Superior temporal gyrus (tissue), 1 donor: ENCODE data around the gene CTBP1.

Source experiments
- DNase-seq: peaks from one replicate; pipeline ENCODE4 v3.0.0-alpha.2; 2016; ENCODE audit errors: extremely low spot score

Gene CTBP1

DNA sequence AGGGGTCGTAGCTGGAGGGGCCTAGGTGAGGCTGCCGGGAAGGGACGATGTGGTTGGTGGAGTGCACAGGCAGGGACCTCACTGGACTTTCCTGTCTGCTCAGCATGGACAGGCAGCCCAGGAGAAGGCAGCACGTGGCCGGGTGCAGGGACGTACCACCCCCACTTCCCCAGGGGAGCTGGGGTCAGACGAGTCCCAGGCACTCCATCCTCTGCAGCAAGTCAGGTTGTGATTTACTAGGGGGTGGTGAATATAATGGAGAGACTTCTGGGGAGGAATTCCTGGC, 1.5 kb upstream of the CTBP1 start:
- DNase-seq, result no peak

DNA sequence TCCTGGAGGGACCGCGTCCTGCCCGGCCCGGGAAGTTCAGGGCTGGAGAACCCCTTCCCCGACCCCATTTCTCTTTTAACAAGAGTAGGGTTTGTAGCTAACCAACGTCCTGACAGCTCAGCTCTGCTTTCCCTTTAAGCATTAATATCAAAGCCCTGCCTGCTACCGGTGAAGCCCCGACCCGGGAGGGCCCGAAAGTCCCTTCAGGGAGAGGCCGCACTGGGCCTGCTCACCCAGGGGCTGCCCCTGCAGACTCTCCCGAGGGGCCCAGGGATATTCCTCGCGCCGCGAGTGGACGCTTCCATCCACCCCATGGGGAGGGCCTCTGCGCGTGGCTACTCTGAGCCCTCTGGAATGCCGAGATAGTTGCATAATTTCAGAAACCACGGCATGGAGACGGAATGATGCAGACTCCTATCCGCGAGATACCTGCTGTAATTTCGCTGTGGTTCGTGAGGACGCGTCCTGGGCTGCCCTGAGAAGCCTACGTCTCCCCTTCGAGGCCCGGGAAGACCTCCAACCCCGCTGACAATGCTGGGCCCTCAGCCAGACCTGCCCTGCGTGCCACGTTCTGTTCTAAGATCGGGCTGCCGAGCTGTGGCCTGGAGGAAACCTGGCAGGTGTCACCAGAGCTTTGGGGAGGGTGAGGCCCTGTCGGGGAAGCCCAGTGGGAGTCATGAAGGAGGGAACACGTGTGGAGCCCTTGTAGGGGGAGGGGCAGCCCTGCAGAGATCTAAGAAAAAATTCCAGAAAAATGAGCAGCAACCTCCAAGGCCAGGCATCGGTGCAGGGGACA, 999 bp upstream of the CTBP1 start:
- peak; percentile 15 for DNase-seq

DNA sequence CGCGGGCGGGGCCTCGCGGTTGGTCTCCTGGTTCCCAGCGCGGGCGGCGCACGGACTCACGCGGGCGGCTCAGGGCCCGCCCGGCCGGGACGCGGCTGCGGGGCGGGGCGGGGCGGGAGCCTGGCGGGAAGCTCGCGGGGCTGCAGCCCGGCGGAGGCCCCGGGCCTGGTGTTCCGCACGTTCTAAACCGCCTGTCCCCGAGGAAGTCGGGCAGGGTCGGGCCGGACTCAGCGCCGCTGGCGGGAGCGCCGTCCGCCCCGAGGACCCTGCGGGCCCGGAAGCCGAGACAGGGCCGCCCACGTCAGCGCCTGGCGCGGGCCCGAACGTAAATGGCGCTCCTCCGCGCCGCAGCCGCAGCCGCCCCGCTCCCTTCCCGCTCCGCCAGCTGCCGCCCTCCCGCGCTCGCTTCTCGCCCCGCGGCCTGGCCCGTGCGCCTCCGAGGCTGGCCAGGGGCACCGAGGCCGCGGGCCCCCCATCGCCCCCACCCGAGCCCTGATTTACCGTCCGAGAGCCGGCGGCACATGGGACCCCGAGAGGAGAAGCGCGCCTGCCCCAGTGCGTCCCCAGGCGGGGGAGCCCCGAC, 309 bp upstream of the CTBP1 start:
- DNase-seq, result peak; percentile 82

DNA sequence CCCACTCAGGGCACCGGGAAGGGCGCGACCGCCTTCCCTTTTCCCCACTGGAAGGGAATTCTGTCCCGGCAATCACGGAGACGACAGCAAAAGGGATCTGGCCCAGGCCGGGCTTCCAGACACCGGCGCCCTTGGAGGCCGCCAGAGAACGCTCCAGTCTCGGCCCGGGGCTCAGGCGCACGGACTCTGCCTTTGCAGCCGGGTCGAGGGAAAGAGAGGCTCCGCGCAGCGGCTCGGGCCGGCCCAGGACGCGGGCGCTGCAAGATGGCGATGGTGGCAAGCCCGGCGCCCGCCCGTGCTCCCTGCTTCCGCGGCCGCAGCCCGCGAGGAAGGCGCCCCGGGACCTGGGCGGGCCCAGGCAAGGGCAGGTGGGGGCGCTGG, 1.1 kb downstream of the CTBP1 start:
- DNase-seq, result no peak

DNA sequence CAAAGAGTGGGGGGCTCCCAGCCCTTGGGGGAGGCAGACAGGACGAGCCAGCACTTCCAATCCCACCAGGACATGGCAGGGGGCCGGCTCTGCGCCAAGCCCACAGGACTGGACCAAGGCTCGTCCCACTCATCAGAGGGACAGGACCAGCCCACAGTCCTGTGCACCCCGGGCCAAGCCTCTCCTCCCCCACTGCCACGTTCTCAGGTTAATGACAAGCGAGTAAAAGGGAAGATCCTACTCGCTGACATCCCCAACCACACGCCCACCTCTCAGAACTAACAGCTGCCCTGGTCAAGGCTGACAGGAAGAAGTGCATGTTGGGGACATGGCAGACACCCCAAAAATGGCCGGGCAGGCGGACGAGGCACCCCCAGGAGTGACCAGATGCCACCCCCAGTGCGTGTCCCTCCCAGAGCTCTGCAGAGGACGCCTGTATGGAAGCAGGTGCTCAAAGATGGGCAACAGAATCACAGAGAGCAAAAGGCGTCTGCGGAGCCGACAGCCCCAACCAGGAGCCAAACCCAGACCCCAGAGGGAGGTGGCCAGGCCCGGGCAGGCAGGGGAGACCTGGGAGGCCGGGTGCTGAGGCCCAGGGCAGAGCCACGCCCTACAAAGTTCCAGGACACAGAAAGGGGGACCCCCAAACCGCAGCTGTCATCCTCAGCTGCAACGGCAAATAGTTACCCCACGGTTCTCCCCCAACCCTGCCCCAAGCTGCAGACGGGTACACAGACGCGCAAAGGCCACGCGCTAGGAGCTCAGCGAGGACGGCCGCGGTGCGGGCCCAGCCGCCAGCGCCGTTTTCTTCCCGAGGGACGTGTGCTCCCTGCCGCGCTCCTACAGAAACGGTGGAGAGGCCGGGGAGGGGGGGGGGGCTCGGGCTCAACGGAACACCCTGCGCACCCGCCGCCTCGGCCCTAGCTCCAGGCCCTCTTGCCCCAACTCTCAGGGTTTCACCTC, 1.7 kb downstream of the CTBP1 start:
- DNase-seq, result no peak

DNA sequence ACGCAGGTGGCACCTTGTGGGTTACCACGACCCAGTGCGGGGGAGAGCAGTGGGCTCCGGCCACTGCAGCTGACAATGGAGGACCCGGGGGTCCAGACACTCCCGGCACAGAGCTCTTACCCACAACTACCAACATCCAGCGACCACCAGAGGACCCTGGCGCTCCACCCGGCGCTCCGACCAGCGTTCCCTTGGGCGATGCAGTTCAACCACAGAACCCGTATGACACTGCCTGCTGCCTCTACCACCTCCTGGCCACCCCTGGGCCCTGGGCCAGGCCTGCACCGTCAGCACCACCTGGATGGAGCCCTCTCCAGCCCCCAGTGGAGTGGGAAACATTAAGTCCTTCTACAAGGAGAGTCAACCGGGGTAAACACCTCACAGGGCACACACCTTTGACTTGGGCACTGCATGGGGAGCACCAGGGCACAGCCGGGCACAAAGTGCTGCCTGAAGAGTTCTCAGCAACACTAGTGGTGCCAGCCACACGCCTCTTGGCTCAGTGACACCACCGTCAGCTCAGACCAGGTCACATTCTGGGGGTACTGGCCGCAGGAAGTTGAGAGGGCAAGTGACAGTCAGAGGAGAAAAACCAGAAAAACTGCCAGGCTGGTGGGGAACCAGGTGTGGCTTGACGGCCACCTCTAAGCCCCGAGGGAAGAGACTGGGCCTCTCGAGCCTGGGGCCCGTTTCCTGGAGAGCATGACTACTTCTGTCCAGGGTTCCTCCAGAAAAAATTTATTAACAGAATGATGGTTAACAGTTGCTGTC, 2.6 kb downstream of the CTBP1 start:
- DNase-seq, result no peak

DNA sequence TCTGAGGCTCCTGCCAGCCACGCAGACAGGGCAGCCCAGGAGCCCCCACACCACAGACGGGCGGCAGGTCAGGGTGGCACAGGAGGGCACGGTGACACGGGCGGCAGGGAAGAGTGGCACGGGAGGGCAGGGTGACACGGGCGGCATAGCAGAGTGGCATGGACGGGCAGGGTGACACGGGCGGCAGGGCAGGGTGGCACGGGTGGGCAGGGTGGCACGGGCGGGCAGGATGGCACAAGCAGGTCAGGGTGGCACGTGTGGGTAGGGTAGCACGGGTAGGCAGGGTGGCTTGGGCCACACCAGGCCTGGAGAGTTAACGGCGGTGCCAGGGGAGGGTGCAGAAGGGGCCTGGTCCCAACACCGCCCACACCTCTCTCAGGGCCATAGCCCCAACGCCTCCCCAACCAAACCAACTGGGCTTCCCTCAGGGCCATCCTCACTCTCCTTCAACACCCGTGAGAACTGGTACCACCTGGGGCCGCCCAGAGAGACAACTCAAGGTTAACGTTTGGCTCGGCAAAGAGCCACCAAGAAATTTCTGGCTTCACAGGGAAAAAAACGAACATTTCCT, 3.4 kb downstream of the CTBP1 start:
- no peak for DNase-seq

DNA sequence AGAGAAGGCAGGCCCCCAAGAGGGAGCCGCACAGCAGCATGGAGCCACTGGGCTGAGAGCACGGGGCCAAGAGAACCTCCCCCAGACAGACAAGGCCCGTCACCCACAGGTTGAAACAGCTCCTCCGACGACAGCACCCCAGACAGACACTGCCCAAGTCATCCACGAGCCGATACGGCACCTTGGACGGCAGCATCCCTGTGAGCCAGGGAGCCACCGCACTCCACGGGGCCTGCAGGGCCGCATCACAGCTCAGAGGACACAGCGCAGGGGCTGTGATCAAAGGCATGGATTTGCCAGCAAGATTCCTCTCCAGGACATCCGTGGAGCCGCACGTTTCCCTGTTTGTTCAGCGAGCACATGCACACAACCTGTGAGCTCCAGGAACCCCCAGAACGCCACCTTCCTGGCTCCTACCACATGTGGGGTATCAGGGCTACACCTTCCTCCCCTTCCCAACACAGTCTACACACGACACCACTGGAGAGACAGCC, 3.9 kb downstream of the CTBP1 start:
- no peak for DNase-seq

DNA sequence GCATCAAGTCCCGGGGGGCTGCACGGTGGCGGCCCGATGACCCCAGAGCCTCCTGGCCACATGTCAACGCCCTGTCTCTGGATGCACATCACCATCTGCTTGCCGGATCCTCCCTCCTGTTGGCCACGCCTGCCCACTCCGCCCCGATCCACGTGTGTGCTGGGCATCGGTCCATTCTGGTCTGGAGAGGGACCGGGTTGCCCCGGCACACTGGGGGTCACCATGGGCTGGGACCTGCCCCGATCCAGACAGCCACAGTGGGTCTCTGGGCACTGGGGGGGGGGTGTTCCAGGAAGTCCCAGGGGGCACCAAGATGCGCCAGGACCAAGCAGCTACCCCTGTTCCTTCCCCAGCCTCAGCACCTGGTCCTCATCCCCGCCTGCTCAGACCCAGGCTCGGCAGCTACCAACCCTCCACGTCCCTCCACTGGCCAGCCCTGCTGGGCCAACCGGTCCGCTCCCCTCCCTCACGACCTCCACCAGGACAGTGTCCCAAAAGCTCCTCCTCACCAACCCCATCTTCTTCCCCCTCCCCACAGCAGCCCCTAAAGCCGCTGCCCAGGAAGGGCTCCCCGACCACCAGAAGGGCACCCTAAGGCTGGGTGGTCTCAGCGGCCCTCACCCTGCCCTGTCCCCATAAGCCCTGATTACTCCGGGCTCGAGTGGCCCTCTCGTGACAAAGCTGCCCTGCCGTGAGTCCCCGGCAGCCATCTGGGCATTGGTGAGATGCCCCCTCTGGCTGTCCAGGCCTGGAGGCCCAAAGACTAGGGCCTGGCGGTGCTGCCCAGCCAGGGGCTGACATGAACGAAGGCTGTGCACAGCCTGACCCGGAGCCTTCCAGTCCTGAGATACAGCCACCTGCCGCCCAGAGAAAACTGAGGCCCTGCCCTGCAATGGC, 4.6 kb downstream of the CTBP1 start:
- no peak for DNase-seq

DNA sequence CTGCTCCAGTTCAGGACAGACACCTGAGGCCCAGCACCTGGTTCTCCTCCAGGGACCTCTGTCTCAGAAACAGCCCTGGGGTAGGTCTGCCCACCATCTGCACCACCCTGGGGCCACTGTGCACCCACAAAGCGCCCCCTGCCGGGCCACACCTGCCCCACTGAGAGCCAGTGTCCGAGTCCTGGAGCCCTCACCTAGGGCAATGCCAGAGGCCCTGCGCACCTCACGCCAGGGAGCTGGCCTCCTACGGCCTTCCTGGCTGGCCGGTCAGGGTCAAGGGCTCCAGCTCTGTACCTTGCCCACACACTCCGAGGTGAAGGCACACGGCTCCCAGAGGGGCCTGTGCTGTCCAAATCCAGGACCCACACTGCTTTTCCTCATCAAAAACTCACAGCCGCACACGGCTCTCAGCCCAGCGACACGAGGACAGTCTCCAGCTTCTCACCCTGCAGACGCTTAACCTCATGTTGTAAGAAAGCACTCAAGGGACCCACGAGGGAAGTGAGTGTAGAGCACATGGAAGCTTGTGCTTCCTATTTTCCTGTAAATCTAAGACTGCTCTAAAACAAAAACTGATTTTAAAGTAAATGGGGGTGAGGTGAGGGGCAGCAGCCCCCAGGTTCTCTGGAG, 5.4 kb downstream of the CTBP1 start:
- DNase-seq, result no peak

DNA sequence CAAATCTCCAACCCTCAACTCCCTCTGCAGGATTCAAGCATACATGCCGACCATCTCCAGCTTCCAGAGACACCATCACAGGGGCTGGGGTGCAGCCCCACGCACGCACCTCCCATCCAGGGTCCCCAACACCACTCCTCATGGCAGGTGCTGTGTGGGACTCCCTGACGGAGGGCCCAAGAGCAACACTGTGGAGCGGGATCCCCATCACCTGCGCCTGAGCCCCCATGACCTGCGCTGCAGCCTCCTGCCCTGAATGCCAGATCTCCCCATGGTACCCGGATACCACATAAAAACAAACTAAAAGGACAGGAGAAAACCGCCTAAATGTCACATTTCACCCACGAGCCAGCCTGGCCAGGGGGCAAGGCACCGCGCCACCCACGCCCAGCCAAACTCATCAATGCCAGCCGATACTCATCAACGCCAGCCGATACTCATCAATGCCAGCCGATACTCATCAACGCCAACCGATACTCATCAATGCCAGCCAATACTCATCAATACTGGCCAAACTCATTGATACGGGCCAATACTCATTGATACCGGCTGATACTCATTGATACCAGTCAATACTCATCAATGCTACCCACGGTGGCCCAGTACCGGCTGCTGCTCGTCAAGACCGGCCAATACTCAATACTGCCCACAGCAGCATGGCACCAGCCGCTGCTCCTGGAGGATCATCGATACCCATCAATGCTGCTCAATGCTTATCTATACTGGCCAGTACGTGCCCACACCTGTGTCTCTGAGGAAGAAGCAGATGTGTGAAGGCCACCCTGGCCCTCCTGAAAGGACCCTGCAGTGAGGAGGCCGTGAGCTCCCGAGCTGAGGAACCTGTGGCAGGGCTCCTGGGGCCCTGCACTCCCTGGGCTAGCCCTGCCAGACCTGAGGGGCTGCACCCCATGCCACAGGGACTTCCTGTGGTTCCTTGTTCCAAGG, 6.2 kb downstream of the CTBP1 start:
- DNase-seq, result no peak

DNA sequence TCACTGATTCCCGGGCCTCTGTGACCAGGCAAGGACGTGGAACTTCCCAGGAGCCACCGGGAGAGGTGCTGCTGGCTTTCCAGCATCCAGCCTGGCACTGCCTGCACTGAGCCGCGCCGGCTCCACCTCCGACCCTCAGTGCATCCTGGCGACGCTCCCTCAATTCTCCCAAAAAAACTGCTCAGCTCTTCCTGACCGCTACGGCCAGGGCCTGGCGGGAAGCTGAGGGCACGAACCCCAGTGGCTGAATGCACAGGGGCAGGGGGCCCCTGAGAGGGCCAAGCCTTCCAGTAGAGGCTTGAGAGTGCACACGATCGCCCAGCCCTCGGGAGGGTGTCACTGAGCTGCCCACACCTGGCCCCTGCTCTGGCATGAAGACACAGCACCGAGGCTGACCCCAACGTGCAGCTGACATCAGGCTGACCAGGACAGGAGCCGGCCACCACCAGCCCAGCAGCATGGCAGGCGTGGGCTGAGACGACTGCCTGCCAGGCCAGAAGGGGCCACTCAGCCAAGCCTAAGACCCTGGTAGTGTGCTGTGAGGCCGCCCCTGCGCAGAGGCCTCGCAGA, 6.9 kb downstream of the CTBP1 start:
- no peak for DNase-seq

DNA sequence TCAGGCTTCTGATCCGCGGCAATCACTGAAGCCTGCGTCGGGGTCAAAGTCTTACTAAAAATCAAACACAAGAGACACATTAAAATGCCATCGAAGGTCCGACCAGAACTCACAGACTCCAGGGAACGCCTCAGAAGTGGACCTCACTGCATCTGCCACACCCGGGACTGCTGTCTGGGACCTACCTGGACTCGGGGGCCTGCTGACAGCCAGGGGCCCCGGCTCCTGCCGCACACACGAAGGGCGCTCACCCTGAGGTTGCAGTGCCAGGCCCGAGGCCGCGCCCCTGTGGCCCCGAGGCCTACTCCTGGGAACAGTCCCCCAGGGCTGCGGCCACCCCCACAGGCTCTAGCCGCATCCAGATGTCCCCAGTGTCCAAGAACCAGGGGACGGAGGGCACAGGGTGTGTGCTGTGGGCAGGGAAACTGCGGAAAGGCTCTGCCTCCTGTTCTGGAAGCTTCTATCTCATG, 7.4 kb downstream of the CTBP1 start:
- no peak for DNase-seq

DNA sequence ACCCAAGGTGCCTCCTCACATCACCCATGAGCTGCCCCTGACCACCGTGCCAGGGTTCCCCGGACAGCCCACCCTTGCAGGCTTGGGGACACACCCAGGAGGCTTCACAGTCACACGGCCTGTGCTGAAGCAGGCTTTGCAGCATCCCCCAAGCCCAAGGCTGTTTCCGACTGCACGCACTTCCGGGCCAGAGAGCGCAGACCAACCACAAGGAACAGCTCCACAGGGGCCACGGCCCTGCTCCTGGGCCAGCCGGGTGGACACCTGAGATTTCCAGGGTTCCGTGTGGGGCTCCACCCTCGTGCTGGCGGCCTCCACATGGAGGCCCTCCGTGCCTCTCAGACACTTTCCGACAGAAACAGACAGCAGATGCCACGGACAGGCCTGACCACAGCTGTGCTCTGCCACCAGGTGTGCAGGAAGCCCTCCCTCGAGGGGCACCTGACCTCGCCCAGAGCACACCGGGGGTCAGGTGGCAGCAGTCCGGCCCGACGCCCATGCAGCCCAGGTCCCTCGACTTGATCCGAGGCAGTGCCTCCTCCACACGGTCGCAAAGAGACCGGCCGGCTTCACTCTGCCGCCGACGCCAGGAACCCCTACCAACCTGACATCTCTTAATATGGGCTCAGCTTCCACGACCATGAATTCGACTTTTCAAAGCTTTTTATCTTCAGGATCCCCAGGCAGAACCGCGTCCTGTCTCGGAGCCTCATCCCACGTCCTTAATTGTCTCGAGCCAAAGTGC, 8.0 kb downstream of the CTBP1 start:
- DNase-seq, result no peak

DNA sequence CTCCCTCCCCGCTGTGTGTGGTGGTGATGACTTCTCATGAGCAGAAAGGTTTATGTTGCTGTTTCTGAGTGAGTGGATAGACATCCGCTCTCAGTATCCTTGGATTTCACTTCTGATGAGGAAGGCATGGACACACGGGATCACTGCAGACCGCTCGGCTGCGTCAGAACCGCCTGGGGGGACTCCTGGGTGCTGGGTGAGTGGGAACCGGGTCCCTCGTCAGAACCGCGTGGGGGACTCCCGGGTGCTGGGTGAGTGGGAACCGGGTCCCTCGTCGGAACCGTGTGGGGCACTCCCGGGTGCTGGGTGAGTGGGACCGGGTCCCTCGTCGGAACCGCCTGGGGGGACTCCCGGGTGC, 9.0 kb downstream of the CTBP1 start:
- no peak for DNase-seq

DNA sequence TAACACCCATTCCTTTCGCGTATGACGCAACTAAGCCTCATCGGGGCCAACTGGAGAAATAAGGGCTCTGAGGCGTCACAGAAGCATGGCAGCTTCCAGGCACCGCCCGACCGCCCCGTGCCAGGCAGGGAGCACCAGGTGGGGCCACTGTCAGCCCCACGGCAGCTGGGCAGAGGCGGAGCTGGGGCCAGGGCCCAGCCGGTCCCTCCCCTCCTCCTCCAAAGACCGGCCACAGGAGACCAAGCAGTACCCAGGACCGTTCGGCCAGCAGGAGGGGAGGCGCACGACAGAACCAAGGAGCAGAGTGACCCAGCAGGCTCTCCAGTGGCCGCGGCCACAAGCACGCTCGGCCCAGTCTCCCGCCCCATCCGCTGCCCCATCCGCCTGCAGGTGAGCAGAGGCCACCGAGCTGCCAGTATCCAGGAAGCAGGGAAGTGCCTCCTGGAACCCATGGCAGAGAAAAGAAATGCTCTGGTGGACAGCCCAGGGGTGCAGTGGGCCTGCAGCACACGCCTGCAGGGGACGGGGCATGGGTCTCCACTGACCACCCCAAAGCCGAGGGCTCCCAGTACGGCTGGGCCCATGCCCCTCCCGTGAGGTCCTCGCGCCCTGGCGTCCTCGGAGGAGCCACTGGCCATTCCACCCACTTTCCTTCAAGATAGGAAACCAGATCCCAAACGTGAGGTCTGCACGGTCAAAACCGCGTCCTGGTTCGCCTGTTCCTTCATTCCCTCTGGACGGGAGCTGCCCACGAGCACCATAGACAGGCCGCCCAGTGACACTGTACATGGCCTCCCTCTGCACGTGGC, 9.6 kb downstream of the CTBP1 start:
- DNase-seq, result no peak

DNA sequence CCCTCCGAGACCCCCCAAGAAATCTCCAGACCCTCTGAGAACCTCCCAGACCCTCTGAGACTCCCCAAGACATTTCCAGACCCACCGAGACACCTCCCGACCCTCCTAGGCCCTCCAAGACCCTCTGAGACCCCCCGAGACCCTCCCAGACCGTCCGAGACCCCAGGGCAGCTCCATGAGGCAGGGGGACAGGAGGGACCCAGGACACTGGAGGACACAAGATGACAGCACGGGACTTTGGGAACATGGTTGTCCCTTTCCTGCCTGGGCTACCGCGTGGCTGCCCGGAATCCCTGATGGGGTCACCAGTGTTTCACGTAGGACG, 10.3 kb downstream of the CTBP1 start:
- DNase-seq, result no peak
